H1 (cell line): ENCODE measurements around the gene UBA6. TPM values are rescaled to one million over a fixed set of nuclear protein-coding genes. Genes with fewer than 3 reads are reported as not detected.

Experiments
- CTCF ChIA-PET: fragments of 300-600 bp; sonication (Branson Sonifier 250); formaldehyde crosslinking; loops from one replicate; lab custom pipeline; 2021; ENCODE audit not compliant: partially characterized antibody; lab: Charles Lee
- POLR2A ChIA-PET: fragments of 300-600 bp; sonication (Branson Sonifier 250); formaldehyde crosslinking; loops from one replicate; lab custom pipeline; 2021; ENCODE audit warnings: inconsistent platforms; ENCODE audit not compliant: partially characterized antibody; lab: Charles Lee
- DNase-seq, 2 experiments: peaks; one replicate each; pipeline versions ENCODE4 v3.0.0 to v3.0.0-alpha.2; 2010 to 2022; ENCODE audit warnings: low spot score in 2 of 2, low read depth in 1 of 2, mixed read lengths in 1 of 2
- FAIRE-seq: peaks from 2 replicates; lab custom pipeline; 2011; peaks lifted over from hg19 to GRCh38; lab: Jason Lieb, UNC
- H2AFZ ChIP-seq: 2 replicates; pipeline ENCODE4 v1.8.1; 2012; ENCODE audit warnings: low read length, inconsistent platforms
- H2AK5ac ChIP-seq: 2 replicates; pipeline ENCODE4 v1.6.1; 2013; ENCODE audit warnings: low read depth, low read length
- H2BK120ac ChIP-seq: replicated peaks from 2 replicates; pipeline ENCODE3; 2013; ENCODE audit warnings: low read depth, low read length, inconsistent platforms
- H2BK12ac ChIP-seq: 2 replicates; pipeline ENCODE4 v1.6.1; 2013; ENCODE audit warnings: low read depth, low read length
- H2BK15ac ChIP-seq: 2 replicates; pipeline ENCODE4 v1.6.1; 2013; ENCODE audit warnings: low read length
- H2BK20ac ChIP-seq: 2 replicates; pipeline ENCODE4 v1.6.1; 2013; ENCODE audit warnings: low read length
- H2BK5ac ChIP-seq: 2 replicates; pipeline ENCODE4 v1.6.1; 2013; ENCODE audit warnings: low read depth, low read length
- H3K14ac ChIP-seq: 2 replicates; pipeline ENCODE4 v1.6.1; 2013; ENCODE audit warnings: inconsistent platforms; ENCODE audit not compliant: insufficient read length
- H3K18ac ChIP-seq: 2 replicates; pipeline ENCODE4 v1.6.1; 2013; ENCODE audit warnings: low read length; ENCODE audit errors: extremely low read depth
- H3K23ac ChIP-seq: 2 replicates; pipeline ENCODE4 v1.6.1; 2013; ENCODE audit warnings: inconsistent platforms; ENCODE audit not compliant: insufficient read length
- H3K23me2 ChIP-seq: 2 replicates; pipeline ENCODE4 v1.6.1; 2013; ENCODE audit warnings: low read depth, low read length
- H3K27ac ChIP-seq: 2 replicates; pipeline ENCODE4 v1.6.1; 2011; ENCODE audit warnings: low read depth, low read length, inconsistent platforms
- H3K27me3 ChIP-seq, 4 experiments: replicated peaks in 1 of 4; 1 replicate in 1 of 4; 2 replicates in 3 of 4; pipeline versions ENCODE4 v1.6.1 to v1.8.1; 2011 to 2013; ENCODE audit warnings: low read length in 3 of 4, mild to moderate bottlenecking in 3 of 4, inconsistent platforms in 2 of 4, mixed read lengths in 2 of 4, moderate library complexity in 1 of 4; ENCODE audit not compliant: control insufficient read depth in 3 of 4, insufficient read depth in 3 of 4; ENCODE audit errors: extremely low read depth in 1 of 4
- H3K36me3 ChIP-seq, 4 experiments: 2 replicates each; pipeline versions ENCODE4 v1.6.1 to v1.8.1; 2011 to 2013; ENCODE audit warnings: mild to moderate bottlenecking in 4 of 4, low read length in 3 of 4, moderate library complexity in 2 of 4, control low read depth in 1 of 4, inconsistent platforms in 1 of 4; ENCODE audit not compliant: insufficient read depth in 4 of 4, control insufficient read depth in 2 of 4
- H3K4ac ChIP-seq: replicated peaks from 2 replicates; pipeline ENCODE3; 2013; ENCODE audit warnings: low read length, low read depth, mixed read lengths, inconsistent platforms; ENCODE audit not compliant: insufficient read length
- H3K4me1 ChIP-seq, 4 experiments: replicated peaks in 1 of 4; 1 replicate in 1 of 4; 2 replicates in 3 of 4; pipeline versions ENCODE4 v1.6.1 to v1.8.1; 2011 to 2013; ENCODE audit warnings: low read length in 3 of 4, inconsistent platforms in 2 of 4, mixed read lengths in 1 of 4; ENCODE audit not compliant: insufficient read depth in 4 of 4, control insufficient read depth in 3 of 4
- H3K4me2 ChIP-seq, 2 experiments: 2 replicates each; pipeline versions ENCODE4 v1.6.1 to v1.8.1; 2011 to 2013; ENCODE audit warnings: low read depth in 2 of 2, low read length in 2 of 2, control low read depth in 1 of 2, inconsistent platforms in 1 of 2, mild to moderate bottlenecking in 1 of 2; ENCODE audit not compliant: insufficient read depth in 1 of 2
- H3K4me3 ChIP-seq, 4 experiments: fragments of 200-600, 300-600 bp in 1 of 4; sonication (generic), shearing (Covaris generic), sonication (Bioruptor Twin) in 1 of 4; 2 replicates each; pipeline versions ENCODE4 v1.5.1 to v1.8.1; 2011 to 2016; ENCODE audit warnings: low read length in 4 of 4, low read depth in 3 of 4, control low read depth in 2 of 4, inconsistent platforms in 2 of 4, mild to moderate bottlenecking in 2 of 4, mixed read lengths in 1 of 4, moderate library complexity in 1 of 4; ENCODE audit not compliant: insufficient read depth in 2 of 4; ENCODE audit errors: extremely low read depth in 1 of 4
- H3K56ac ChIP-seq: replicated peaks from 2 replicates; pipeline ENCODE3; 2013; ENCODE audit warnings: low read depth, mild to moderate bottlenecking, mixed read lengths, low read length, inconsistent platforms; ENCODE audit not compliant: insufficient read length
- H3K79me1 ChIP-seq: 2 replicates; pipeline ENCODE4 v1.6.1; 2013; ENCODE audit warnings: low read depth, low read length, control low read depth
- H3K79me2 ChIP-seq, 2 experiments: 2 replicates each; pipeline versions ENCODE4 v1.6.1 to v1.8.1; 2012 to 2013; ENCODE audit warnings: low read length in 2 of 2, mild to moderate bottlenecking in 2 of 2, inconsistent platforms in 1 of 2; ENCODE audit not compliant: insufficient read depth in 2 of 2, control insufficient read depth in 1 of 2
- H3K9ac ChIP-seq, 4 experiments: replicated peaks in 1 of 4; 1 replicate in 1 of 4; 2 replicates in 3 of 4; pipeline versions ENCODE4 v1.6.1 to v1.8.1; 2011 to 2013; ENCODE audit warnings: low read depth in 3 of 4, low read length in 3 of 4, control low read depth in 2 of 4, mild to moderate bottlenecking in 2 of 4, moderate library complexity in 2 of 4, inconsistent platforms in 1 of 4; ENCODE audit errors: extremely low read depth in 1 of 4
- H3K9me3 ChIP-seq, 2 experiments: 2 replicates each; pipeline versions ENCODE4 v1.6.1 to v1.8.1; 2012 to 2013; ENCODE audit warnings: mild to moderate bottlenecking in 2 of 2, moderate library complexity in 2 of 2, control low read depth in 1 of 2, inconsistent platforms in 1 of 2, low read depth in 1 of 2, low read length in 1 of 2, mixed read lengths in 1 of 2; ENCODE audit not compliant: insufficient read depth in 2 of 2
- H4K20me1 ChIP-seq, 2 experiments: replicated peaks in 1 of 2; 2 replicates each; pipeline versions ENCODE3 to v1.8.1; 2011 to 2013; ENCODE audit warnings: inconsistent platforms in 2 of 2, low read length in 2 of 2, mild to moderate bottlenecking in 1 of 2; ENCODE audit not compliant: insufficient read depth in 2 of 2, control insufficient read depth in 1 of 2
- H4K5ac ChIP-seq: 2 replicates; pipeline ENCODE4 v1.6.1; 2013; ENCODE audit warnings: low read length, low read depth, mixed read lengths, inconsistent platforms; ENCODE audit not compliant: insufficient read length
- H4K8ac ChIP-seq: 2 replicates; pipeline ENCODE4 v1.8.0; 2013; ENCODE audit warnings: mild to moderate bottlenecking, moderate library complexity, low read length, inconsistent platforms; ENCODE audit not compliant: insufficient read depth; ENCODE audit errors: extremely low read depth
- H4K91ac ChIP-seq: replicated peaks from 2 replicates; pipeline ENCODE3; 2013; ENCODE audit warnings: low read length, mixed read lengths, inconsistent platforms; ENCODE audit not compliant: insufficient read length
- CHD2 ChIP-seq: IDR thresholded peaks from 2 replicates; pipeline ENCODE4 v1.6.1; 2012; ENCODE audit warnings: low read length, improper control_type of control experiment
- EGR1 ChIP-seq: IDR thresholded peaks from 2 replicates; pipeline ENCODE4 v1.6.1; 2011; ENCODE audit warnings: low read depth, low read length, borderline replicate concordance
- EZH2 ChIP-seq: fragments of 200-600 bp; sonication (generic); IDR thresholded peaks from 2 replicates; pipeline ENCODE4 v1.7.1; 2012; ENCODE audit warnings: low read depth, mild to moderate bottlenecking, moderate library complexity, low read length, inconsistent platforms; ENCODE audit not compliant: severe bottlenecking
- JUN ChIP-seq: IDR thresholded peaks from 2 replicates; pipeline ENCODE4 v1.6.1; 2011; ENCODE audit warnings: low read depth, mild to moderate bottlenecking, improper control_type of control experiment, low read length
- PHF8 ChIP-seq: fragments of 200-600 bp; sonication (generic); conservative IDR thresholded peaks from 2 replicates; pipeline ENCODE4 v1.7.1; 2012; ENCODE audit warnings: low read depth, mild to moderate bottlenecking, inconsistent platforms, low read length, moderate library complexity
- POU5F1 ChIP-seq: IDR thresholded peaks from 2 replicates; pipeline ENCODE4 v1.6.1; 2011; ENCODE audit warnings: low read depth, mild to moderate bottlenecking, low read length, moderate library complexity
- RNF2 ChIP-seq: fragments of 200-900, 300-1000 bp; sonication (generic); IDR thresholded peaks from 2 replicates; pipeline ENCODE4 v1.7.1; 2016; ENCODE audit warnings: borderline replicate concordance, low read depth, mild to moderate bottlenecking, antibody characterized with exemption, low read length; ENCODE audit not compliant: poor library complexity, severe bottlenecking; ENCODE audit errors: missing control alignments
- SIX5 ChIP-seq: IDR thresholded peaks from 2 replicates; pipeline ENCODE4 v1.6.1; 2011; ENCODE audit warnings: mild to moderate bottlenecking, low read depth, low read length
- WGBS, 2 experiments: shearing (Covaris generic) in 1 of 2; methylation state at CpG; one replicate each; pipeline versions ENCODE4 v1.1.6 to v1.1.7; 2013 to 2015; ENCODE audit warnings: low lambda C conversion rate in 2 of 2, mixed read lengths in 2 of 2, inconsistent platforms in 1 of 2, low coverage in 1 of 2, missing lambda C conversion rate in 1 of 2; ENCODE audit not compliant: insufficient replicate concordance in 2 of 2, insufficient coverage in 1 of 2, insufficient read length in 1 of 2; ENCODE audit errors: extremely low coverage in 1 of 2, missing lambda C conversion rate in 1 of 2; 5-methylcytosine and 5-hydroxymethylcytosine counted together
- polyA plus RNA-seq, 7 experiments: library from polyadenylated mRNA; depleted of rRNA in 3 of 7; stranded (reverse) in 5 of 7; unstranded in 2 of 7; fragments of >200 nt in 5 of 7; fragments of 200-250 nt in 2 of 7; gene quantifications; 1 replicate in 5 of 7; 2 replicates in 1 of 7; 4 replicates in 1 of 7; pipeline versions ENCODE4 v1.2.1 to v1.2.3, GENCODE V29; 2011 to 2013; ENCODE audit warnings: missing spikeins in 2 of 7, mixed read lengths in 2 of 7
- total RNA-seq: library from RNA; stranded (reverse); fragmentation: NEBNext Ultra II Directional; extraction: Animal tissue kit (Norgen Biotek cat#: 25700); gene quantifications from 2 replicates; pipeline ENCODE4 v1.2.1, GENCODE V29; 2021
- TF ChIP-seq, protein P1 (sequence below): IDR thresholded peaks from 2 replicates; pipeline ENCODE4 v1.6.1; 2012; ENCODE audit warnings: inconsistent platforms

The UBA6 gene
- total and polyA plus RNA-seq, 2 of the 8 experiments (the other 6 are each of a cell fraction or from before 2014, with no cell fraction given), result 17.4 to 74.3 TPM

DNA sequence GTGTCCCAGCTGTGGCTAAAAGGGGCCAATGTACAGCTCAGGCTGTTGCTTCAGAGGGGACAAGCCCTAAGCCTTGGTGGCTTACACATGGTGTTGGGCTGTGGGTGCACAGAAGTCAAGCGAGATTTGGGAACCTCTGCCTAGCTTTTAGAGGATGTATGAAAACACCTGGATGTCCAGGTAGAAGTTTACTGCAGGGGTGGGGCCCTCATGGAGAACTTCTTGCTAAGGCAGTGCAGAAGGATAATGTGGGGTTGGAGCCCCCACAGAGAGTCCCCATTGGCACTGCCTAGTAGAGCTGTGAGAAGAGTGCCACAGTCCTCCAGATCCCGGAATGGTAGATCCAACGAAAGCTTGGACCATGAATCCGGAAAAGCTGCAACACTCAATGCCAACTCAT, 40.5 kb downstream of the UBA6 start:
- no peak overlapping the region for H4K5ac ChIP-seq
- peaks cover 9 to 62% (median 25%) of the 10 kb centered on the region in 4 experiments; a peak in 7 of 8 replicates for H3K36me3 ChIP-seq
- H3K27ac ChIP-seq, result no peak overlapping the region
- no peak overlapping the region for H3K4ac ChIP-seq
- no peak overlapping the region for H3K18ac ChIP-seq
- no peak for TF ChIP-seq JUN
- no peak for TF ChIP-seq EZH2
- TF ChIP-seq, protein P1, sequence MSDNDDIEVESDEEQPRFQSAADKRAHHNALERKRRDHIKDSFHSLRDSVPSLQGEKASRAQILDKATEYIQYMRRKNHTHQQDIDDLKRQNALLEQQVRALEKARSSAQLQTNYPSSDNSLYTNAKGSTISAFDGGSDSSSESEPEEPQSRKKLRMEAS, result no peak
- no peak for TF ChIP-seq EGR1
- TF ChIP-seq SIX5, result no peak
- no peak for TF ChIP-seq POU5F1
- no peak for TF ChIP-seq CHD2
- TF ChIP-seq RNF2, result no peak
- no peak for TF ChIP-seq PHF8
- H3K4me3 ChIP-seq, result no peak overlapping the region
- no peak overlapping the region for H2AFZ ChIP-seq
- no peak overlapping the region for H2BK12ac ChIP-seq
- no peak overlapping the region for H4K91ac ChIP-seq
- no peak overlapping the region for H2BK120ac ChIP-seq
- no peak overlapping the region for H2BK5ac ChIP-seq
- no peak overlapping the region for H3K4me2 ChIP-seq
- H3K23ac ChIP-seq, result no peak overlapping the region
- FAIRE-seq (no peak), DNase-seq (no peak)
- no peak overlapping the region for H3K56ac ChIP-seq
- H3K23me2 ChIP-seq, result no peaks in the 10 kb centered on the region
- no peak overlapping the region for H2BK15ac ChIP-seq
- H3K4me1 ChIP-seq, result no peaks in the 10 kb centered on the region
- H2BK20ac ChIP-seq, result no peak overlapping the region
- H3K9ac ChIP-seq, result no peak overlapping the region
- no peaks in the 10 kb centered on the region for H3K79me2 ChIP-seq
- no peaks in the 10 kb centered on the region for H3K79me1 ChIP-seq
- H2AK5ac ChIP-seq, result no peak overlapping the region
- H3K9me3 ChIP-seq, result peaks cover 10 to 14% of the 10 kb centered on the region in 2 experiments
- WGBS, 2 experiments, result 95% methylated on average over 4 of the region's 4 CpGs; no CpG with 5 or more reads in 1 of the 2 experiments
- no peak overlapping the region; the same call in 1 of the 2 replicates for H4K8ac ChIP-seq
- CTCF ChIA-PET, result interaction anchor here (1.2 kb wide), 1 partner anchor 33 kb away, joined by 3 read pairs; no protein-coding TSS in a partner anchor
- H3K27me3 ChIP-seq, result no peaks in the 10 kb centered on the region
- H4K20me1 ChIP-seq, result no peaks in the 10 kb centered on the region
- POLR2A ChIA-PET, result no interaction called here
- H3K14ac ChIP-seq, result no peak overlapping the region
